NCI-H82 treated with DMSO at 0.1 percent for 48 hours (cell line): ENCODE results near the gene PCDHAC1.
A peak's percentile ranks its signal among the peaks of the same experiment; 100 is the strongest.

Experiments used
- DNase-seq: peaks from one replicate; lab custom pipeline; 2025; ENCODE audit not compliant: unreplicated experiment; lab: John Stamatoyannopoulos, UW

The PCDHAC1 gene

GRCh38 chr5:140967226-140967893 is 41.3 kb downstream of the PCDHAC1 start:
- no peak for DNase-seq

GRCh38 chr5:140969880-140970279 is 43.8 kb downstream of the PCDHAC1 start:
- DNase-seq, result peak; percentile 72

DNA sequence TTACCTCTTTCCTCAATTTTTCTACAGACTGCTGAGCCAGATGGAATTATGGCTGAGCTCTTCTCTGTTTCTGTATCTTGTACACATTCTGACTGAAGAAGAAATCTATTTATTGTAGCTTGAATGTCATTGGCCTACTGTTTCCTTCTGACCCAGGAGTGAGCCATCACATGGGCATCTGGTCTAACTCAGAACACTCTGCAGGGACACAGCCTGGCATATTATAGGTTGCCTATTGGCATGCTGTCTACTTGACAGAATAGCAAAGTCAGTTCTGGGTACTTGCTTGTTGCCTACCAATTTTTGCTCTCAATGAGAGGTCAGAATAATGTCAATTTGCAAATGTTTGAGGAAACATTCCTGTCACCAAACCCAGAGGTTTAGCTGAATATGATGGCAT is 47.5 kb downstream of the PCDHAC1 start:
- DNase-seq, result no peak

GRCh38 chr5:140977003-140977402 is 50.9 kb downstream of the PCDHAC1 start:
- DNase-seq, result no peak

DNA sequence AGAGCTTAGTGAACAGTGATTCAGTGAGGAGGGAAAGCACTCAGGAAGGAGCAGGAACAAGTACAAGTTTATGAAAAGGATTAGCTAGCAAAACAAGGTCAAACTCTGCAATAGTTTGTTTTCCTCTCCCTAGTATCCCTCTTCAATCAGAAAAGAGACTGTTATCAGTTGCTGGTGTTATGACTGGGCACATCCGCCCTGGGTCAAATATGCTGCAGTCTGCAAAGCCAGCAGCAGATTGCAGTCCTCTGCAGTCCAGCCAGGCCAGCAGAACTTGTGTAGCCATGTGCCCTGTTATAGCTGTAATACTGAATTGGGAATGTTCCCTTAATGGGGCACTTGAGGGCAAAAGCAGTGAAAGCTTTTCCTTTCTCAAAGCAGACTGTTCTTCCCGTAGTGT is 52.2 kb downstream of the PCDHAC1 start:
- DNase-seq, result no peak

DNA sequence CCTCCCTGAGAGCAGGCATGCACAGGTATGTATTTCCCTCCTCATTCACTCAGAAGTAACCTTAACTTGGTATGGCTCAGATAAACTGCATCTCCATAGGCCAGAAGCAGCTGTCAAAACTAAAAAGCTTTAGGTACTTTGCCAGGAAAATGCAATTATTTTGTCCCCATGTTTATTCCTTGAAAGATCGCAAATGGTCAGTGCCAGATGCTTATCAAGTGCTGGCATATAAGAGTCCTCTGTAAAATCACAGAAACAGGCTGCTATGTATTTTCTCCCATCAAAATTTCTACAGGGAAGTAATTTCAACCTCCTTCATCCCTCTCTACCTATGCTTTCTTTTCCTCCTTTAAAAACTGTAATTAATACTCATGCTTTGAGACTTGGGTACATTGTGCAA is 52.9 kb downstream of the PCDHAC1 start:
- no peak for DNase-seq
